ENCODE results near the gene KRTAP9-9. TPM values are rescaled to one million over a fixed set of nuclear protein-coding genes. Genes with fewer than 3 reads are reported as not detected.
A peak's percentile ranks its signal among the peaks of the same experiment; 100 is the strongest.
"Not testable (repeated sequence)": the region's sequence is repeated elsewhere in the genome, so short reads cannot be mapped to it uniquely, and the experiment has no call there.

KRTAP9-9 gene
- total RNA-seq, 1 donor from 2014 or later, result not detected

GRCh38 chr17:41265078-41265477 is 9.9 kb downstream of the KRTAP9-9 start, which contains the start of gene KRTAP9-6:
Gene KRTAP9-6, plus strand, starts transcription at chr17:41265378. Its CDS starts 0 bp downstream, at chr17:41265378.
- no peak for DNase-seq (ENCODE audit: low read depth)

- DNase-seq (ENCODE audit: low read depth), result no peak
These were observed 12.5 kb downstream of the KRTAP9-9 start for GRCh38 chr17:41267711-41268110.

GRCh38 chr17:41271323-41271722 is 16.1 kb downstream of the KRTAP9-9 start:
- not testable (repeated sequence) for DNase-seq (ENCODE audit: low read depth)

- DNase-seq (ENCODE audit: low read depth), result no peak
These were observed 16.7 kb downstream of the KRTAP9-9 start for GRCh38 chr17:41271858-41272257.

- not testable (repeated sequence) for DNase-seq (ENCODE audit: low read depth)
These were observed 20.5 kb downstream of the KRTAP9-9 start, which contains the start of gene KRTAP9-7 for GRCh38 chr17:41275648-41276190. Gene KRTAP9-7, plus strand, starts transcription at chr17:41275698. Its CDS starts 0 bp downstream, at chr17:41275698.

- peak; percentile 62 for DNase-seq (ENCODE audit: low read depth)
These were observed 23.2 kb downstream of the KRTAP9-9 start for GRCh38 chr17:41278176-41278955.

- peak; percentile 71 for DNase-seq (ENCODE audit: low read depth)
These were observed 28.9 kb downstream of the KRTAP9-9 start for GRCh38 chr17:41284043-41284442.

- DNase-seq (ENCODE audit: low read depth), result peak; percentile 77
These were observed 29.4 kb downstream of the KRTAP9-9 start for GRCh38 chr17:41284546-41284945.

GRCh38 chr17:41287050-41287449 is 31.9 kb downstream of the KRTAP9-9 start:
- DNase-seq (ENCODE audit: low read depth), result peak; percentile 80

- no peak for DNase-seq (ENCODE audit: low read depth)
These were observed 38.8 kb downstream of the KRTAP9-9 start for GRCh38 chr17:41294016-41294415.

- DNase-seq (ENCODE audit: low read depth), result no peak
These were observed 41.7 kb downstream of the KRTAP9-9 start for GRCh38 chr17:41296846-41297245.

GRCh38 chr17:41298458-41299135 is 43.4 kb downstream of the KRTAP9-9 start:
- no peak for DNase-seq (ENCODE audit: low read depth)

GRCh38 chr17:41301204-41301790 is 46.1 kb downstream of the KRTAP9-9 start:
- DNase-seq (ENCODE audit: low read depth), result peak; percentile 71

GRCh38 chr17:41301916-41302901 is 47.0 kb downstream of the KRTAP9-9 start, which contains the start of gene KRTAP29-1:
Gene KRTAP29-1, minus strand, starts transcription at chr17:41302851. Its CDS starts 0 bp downstream, at chr17:41302851.
- DNase-seq (ENCODE audit: low read depth), result no peak

- DNase-seq (ENCODE audit: low read depth), result no peak
These were observed 47.8 kb downstream of the KRTAP9-9 start for GRCh38 chr17:41302981-41303380.

- DNase-seq (ENCODE audit: low read depth), result peak; percentile 32
These were observed 48.9 kb downstream of the KRTAP9-9 start for GRCh38 chr17:41304091-41304490.

Other genes with a start within 250 kb of the KRTAP9-9 start
- not detected in 2 replicates for gene KRTAP3-1, start 246.3 kb upstream of the KRTAP9-9 start, total RNA-seq
- gene KRTAP1-5, start 228.2 kb upstream of the KRTAP9-9 start, total RNA-seq, result not detected in 2 replicates
- gene KRTAP1-4, start 225.2 kb upstream of the KRTAP9-9 start, total RNA-seq, result not detected in 2 replicates
- gene KRTAP1-3, start 220.5 kb upstream of the KRTAP9-9 start, total RNA-seq, result not detected in 2 replicates
- 0.25 and 0.35 TPM in 2 replicates for gene KRTAP1-1, start 213.9 kb upstream of the KRTAP9-9 start, total RNA-seq
- gene KRTAP2-1, start 208.1 kb upstream of the KRTAP9-9 start, total RNA-seq, result not detected in 2 replicates
- 0.15 TPM in 1 of 2 replicates, not detected in the other for gene KRTAP2-2, start 200.2 kb upstream of the KRTAP9-9 start, total RNA-seq
- gene KRTAP2-3, start 195.3 kb upstream of the KRTAP9-9 start, total RNA-seq, result 0.55 and 5.9 TPM in 2 replicates
- not detected in 2 replicates for gene KRTAP2-4, start 189.5 kb upstream of the KRTAP9-9 start, total RNA-seq
- gene KRTAP4-7, start 171.2 kb upstream of the KRTAP9-9 start, total RNA-seq, result not detected in 2 replicates
- gene KRTAP4-8, start 157.2 kb upstream of the KRTAP9-9 start, total RNA-seq, result not detected in 2 replicates
- gene KRTAP4-16, start 153.2 kb upstream of the KRTAP9-9 start, total RNA-seq, result not detected in 2 replicates
- not detected in 2 replicates for gene KRTAP4-9, start 150.0 kb upstream of the KRTAP9-9 start, total RNA-seq
- gene KRTAP4-11, start 137.0 kb upstream of the KRTAP9-9 start, total RNA-seq, result not detected in 2 replicates
- not detected in 2 replicates for gene KRTAP4-12, start 131.2 kb upstream of the KRTAP9-9 start, total RNA-seq
- gene KRTAP4-6, start 114.8 kb upstream of the KRTAP9-9 start, total RNA-seq, result not detected in 2 replicates
- not detected in 2 replicates for gene KRTAP4-5, start 105.6 kb upstream of the KRTAP9-9 start, total RNA-seq
- gene KRTAP4-4, start 94.6 kb upstream of the KRTAP9-9 start, total RNA-seq, result not detected in 2 replicates
- not detected in 2 replicates for gene KRTAP4-3, start 87.2 kb upstream of the KRTAP9-9 start, total RNA-seq
- not detected in 2 replicates for gene KRTAP4-2, start 77.2 kb upstream of the KRTAP9-9 start, total RNA-seq
- gene KRTAP4-1, start 70.5 kb upstream of the KRTAP9-9 start, total RNA-seq, result not detected in 2 replicates
- gene KRTAP9-1, start 65.5 kb upstream of the KRTAP9-9 start, total RNA-seq, result not detected in 2 replicates
- not detected in 2 replicates for gene KRTAP9-2, start 28.7 kb upstream of the KRTAP9-9 start, total RNA-seq
- not detected in 2 replicates for gene KRTAP9-3, start 22.9 kb upstream of the KRTAP9-9 start, total RNA-seq
- not detected in 2 replicates for gene KRTAP9-8, start 17.4 kb upstream of the KRTAP9-9 start, total RNA-seq
- not detected in 2 replicates for gene KRTAP9-4, start 5.7 kb upstream of the KRTAP9-9 start, total RNA-seq
- gene KRTAP9-6, start 10.0 kb downstream of the KRTAP9-9 start, total RNA-seq, result not detected in 2 replicates
- gene KRTAP9-7, start 20.3 kb downstream of the KRTAP9-9 start, total RNA-seq, result not detected in 2 replicates
- not detected in 2 replicates for gene KRTAP29-1, start 47.5 kb downstream of the KRTAP9-9 start, total RNA-seq
- gene KRTAP16-1, start 53.9 kb downstream of the KRTAP9-9 start, total RNA-seq, result not detected in 2 replicates
- not detected in 2 replicates for gene KRTAP17-1, start 60.3 kb downstream of the KRTAP9-9 start, total RNA-seq
- not detected in 2 replicates for gene KRT33A, start 95.4 kb downstream of the KRTAP9-9 start, total RNA-seq
- gene KRT33B, start 114.4 kb downstream of the KRTAP9-9 start, total RNA-seq, result not detected in 2 replicates
- 0.05 and 26.4 TPM in 2 replicates for gene KRT34, start 126.9 kb downstream of the KRTAP9-9 start, total RNA-seq
- not detected in 2 replicates for gene KRT31, start 142.2 kb downstream of the KRTAP9-9 start, total RNA-seq
- not detected in 2 replicates for gene KRT37, start 169.2 kb downstream of the KRTAP9-9 start, total RNA-seq
- not detected in 2 replicates for gene KRT38, start 185.6 kb downstream of the KRTAP9-9 start, total RNA-seq
- not detected in 2 replicates for gene KRT32, start 212.0 kb downstream of the KRTAP9-9 start, total RNA-seq
- not detected in 2 replicates for gene KRT35, start 225.8 kb downstream of the KRTAP9-9 start, total RNA-seq
- not detected in 2 replicates for gene KRT36, start 234.5 kb downstream of the KRTAP9-9 start, total RNA-seq

Measured in renal cortical epithelial cell (primary cell).